Measurements from ENCODE around the gene STK17A.

DNA sequence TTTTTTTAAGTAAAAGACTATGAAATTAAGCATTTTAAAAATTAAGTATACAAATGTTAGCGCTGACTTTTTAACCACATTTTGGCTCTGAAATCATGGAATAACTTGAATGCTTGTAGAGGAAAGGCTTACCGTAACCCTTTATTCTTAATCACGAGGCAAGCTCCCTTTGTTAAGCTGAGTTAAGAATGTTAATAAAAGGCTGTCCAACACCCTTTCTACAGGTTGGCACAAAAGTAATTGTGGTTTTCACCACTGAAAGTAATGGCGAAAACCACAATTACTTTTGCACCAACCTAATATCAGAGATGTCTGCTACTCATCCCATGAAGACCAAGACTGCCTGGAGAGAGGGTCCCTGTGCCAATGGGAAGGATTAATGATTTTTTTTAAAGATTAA, 70.6 kb downstream of the STK17A start:
- TF ChIP-seq, protein P1, sequence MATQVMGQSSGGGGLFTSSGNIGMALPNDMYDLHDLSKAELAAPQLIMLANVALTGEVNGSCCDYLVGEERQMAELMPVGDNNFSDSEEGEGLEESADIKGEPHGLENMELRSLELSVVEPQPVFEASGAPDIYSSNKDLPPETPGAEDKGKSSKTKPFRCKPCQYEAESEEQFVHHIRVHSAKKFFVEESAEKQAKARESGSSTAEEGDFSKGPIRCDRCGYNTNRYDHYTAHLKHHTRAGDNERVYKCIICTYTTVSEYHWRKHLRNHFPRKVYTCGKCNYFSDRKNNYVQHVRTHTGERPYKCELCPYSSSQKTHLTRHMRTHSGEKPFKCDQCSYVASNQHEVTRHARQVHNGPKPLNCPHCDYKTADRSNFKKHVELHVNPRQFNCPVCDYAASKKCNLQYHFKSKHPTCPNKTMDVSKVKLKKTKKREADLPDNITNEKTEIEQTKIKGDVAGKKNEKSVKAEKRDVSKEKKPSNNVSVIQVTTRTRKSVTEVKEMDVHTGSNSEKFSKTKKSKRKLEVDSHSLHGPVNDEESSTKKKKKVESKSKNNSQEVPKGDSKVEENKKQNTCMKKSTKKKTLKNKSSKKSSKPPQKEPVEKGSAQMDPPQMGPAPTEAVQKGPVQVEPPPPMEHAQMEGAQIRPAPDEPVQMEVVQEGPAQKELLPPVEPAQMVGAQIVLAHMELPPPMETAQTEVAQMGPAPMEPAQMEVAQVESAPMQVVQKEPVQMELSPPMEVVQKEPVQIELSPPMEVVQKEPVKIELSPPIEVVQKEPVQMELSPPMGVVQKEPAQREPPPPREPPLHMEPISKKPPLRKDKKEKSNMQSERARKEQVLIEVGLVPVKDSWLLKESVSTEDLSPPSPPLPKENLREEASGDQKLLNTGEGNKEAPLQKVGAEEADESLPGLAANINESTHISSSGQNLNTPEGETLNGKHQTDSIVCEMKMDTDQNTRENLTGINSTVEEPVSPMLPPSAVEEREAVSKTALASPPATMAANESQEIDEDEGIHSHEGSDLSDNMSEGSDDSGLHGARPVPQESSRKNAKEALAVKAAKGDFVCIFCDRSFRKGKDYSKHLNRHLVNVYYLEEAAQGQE (IDR thresholded peaks at IDR 0.05; ENCODE audit: insufficient read depth in 1 of 2, low read depth in 2 of 2, low read length in 2 of 2) = no peak
- TF ChIP-seq POLR2AphosphoS5 (IDR thresholded peaks at IDR 0.05; ENCODE audit: low read depth, low read length) (no peak), SIN3A (IDR thresholded peaks at IDR 0.05; ENCODE audit: borderline replicate concordance, insufficient read depth, low read length) (no peak), TAF1 (IDR thresholded peaks at IDR 0.05; ENCODE audit: borderline replicate concordance, insufficient read depth, low read length) (no peak)
